ENCODE data around the gene CDK19. TPM values are rescaled to one million over a fixed set of nuclear protein-coding genes. Genes with fewer than 3 reads are reported as not detected.
A peak's percentile ranks its signal among the peaks of the same experiment; 100 is the strongest.

Gene CDK19
- total RNA-seq, 1 donor from 2014 or later: 11.0 TPM

GRCh38 chr6:110681543-110682459, 133.5 kb downstream of the CDK19 start:
- peak; percentile 60 for ATAC-seq
- intact Hi-C loops (cut with micrococcal nuclease): loop anchor here (5.0 kb wide), 2 partner anchors 196 to 260 kb away; no protein-coding TSS in a partner anchor
- no peak for DNase-seq

DNA sequence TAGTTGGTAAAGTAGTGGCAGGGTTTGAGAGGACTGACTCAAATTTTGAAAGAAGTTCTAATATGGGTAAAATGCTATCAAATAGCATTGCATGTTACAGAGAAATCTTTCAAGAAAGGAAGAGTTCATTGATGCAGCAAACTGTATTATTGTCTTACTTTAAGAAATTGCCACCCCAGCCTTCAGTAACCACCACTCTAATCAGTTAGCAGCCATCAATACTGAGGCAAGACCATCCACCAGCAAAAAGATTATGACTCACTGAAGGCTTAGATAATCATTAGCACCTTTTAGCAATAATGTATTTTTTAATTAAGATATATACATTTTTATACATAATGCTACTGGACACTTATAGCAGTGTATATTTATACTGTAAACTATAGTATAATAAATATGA, 138.9 kb downstream of the CDK19 start:
- ATAC-seq (no peak), DNase-seq (no peak)
- intact Hi-C loops (cut with micrococcal nuclease): no loop called here

DNA sequence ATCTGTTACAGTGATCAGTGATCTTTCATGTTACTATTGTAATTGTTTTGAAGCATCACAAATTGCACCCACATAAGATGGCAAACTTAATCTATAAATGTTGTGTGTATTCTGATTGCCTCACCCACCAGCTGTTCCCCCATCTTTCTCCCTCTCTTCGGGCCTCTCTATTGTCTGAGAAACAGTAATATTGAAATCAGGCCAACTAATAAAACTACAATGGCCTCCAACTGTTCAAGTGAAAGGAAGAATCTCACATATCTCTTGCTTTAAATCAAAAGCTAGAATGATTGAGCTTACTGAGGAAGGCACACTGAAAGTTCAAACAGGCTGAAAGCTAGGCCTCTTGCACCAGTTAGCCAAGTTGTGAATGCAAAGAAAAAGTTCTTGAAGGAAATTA, 141.2 kb downstream of the CDK19 start:
- no peak for ATAC-seq
- intact Hi-C loops (cut with micrococcal nuclease): no loop called here
- DNase-seq: no peak

DNA sequence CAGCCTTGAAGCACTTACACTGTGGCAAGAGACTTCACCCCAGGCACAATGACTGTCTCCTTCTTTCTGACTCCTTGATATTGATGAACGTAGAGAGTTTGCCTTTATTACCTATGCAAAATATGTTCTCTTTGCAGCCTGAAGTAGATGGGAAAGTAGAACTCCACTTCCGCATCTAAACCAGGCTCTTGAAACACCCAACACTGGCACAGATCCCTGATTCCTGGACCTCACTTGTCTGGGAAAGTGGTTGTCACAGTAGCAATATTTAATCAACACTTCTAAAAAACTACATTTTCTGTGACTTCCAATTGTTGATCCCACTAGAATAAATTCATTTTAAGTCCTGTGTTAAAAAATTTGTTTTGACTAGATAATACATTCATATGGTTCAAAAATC, 143.1 kb downstream of the CDK19 start:
- intact Hi-C loops (cut with micrococcal nuclease): no loop called here

DNA sequence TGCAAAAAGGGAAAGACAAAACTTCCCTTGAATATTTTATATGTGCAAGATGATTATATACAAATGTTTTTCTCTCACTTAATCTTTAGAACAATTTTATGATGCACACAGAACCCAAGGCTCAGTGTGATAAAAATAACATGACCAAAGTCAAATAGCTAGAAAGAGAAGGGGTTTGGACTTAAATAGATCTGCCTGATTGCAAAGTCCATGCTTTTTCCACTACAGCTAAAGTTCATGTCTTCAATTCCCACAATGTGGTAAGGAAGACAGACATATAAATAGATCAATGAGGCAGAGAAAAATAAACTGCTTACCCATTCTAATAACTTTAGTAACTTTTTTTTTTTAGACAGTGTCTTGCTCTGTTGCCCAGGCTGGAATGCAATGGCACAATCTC, 143.8 kb downstream of the CDK19 start:
- no peak for DNase-seq
- no peak for ATAC-seq
- intact Hi-C loops (cut with micrococcal nuclease): no loop called here

More for the DNA sequence above, 143.1 kb downstream of the CDK19 start:
- no peak for ATAC-seq
- no peak for DNase-seq

DNA sequence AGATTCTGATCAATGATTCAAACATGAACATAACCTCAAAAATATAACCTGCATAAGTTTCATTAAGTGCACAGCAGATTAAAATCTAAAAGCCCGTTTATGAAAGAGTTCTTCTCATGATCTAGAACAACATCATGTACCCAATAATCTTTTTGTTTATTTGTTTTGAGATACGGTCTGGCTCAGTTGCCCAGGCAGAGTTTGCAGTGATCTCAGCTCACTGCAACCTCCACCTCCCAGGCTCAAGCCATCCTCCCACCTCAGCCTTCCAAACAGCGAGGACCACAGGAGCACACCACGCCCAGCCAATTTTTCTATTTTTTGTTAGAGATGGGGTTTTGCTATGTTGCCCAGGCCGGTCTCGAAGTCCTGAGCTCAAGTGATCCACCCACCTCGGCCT, 149.7 kb downstream of the CDK19 start:
- no peak for ATAC-seq
- intact Hi-C loops (cut with micrococcal nuclease): no loop called here
- DNase-seq: no peak

DNA sequence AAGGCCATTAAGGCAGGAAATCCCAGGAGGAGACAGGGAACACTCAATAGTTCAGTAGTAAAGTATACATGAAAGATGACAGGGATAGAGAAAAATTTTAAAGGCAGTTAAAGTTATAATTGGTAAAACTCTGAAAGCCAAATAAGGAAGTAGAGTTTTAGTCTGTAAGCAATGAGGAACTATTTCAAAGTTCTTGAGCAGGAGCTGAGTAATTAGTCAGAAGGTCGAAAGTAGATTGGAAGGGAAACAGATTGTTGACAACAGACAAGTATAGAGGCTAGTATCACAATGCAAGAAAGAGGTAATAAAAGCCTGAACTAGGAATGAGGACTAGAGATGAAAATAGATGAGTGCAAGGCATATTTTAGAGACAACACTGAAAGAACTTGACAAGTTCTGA, 150.3 kb downstream of the CDK19 start:
- no peak for ATAC-seq

GRCh38 chr6:110662490-110663211, 152.6 kb downstream of the CDK19 start:
- ATAC-seq (no peak), DNase-seq (no peak)
- intact Hi-C loops (cut with micrococcal nuclease): no loop called here

More for the DNA sequence above, 150.3 kb downstream of the CDK19 start:
- DNase-seq: no peak
- intact Hi-C loops (cut with micrococcal nuclease): no loop called here

DNA sequence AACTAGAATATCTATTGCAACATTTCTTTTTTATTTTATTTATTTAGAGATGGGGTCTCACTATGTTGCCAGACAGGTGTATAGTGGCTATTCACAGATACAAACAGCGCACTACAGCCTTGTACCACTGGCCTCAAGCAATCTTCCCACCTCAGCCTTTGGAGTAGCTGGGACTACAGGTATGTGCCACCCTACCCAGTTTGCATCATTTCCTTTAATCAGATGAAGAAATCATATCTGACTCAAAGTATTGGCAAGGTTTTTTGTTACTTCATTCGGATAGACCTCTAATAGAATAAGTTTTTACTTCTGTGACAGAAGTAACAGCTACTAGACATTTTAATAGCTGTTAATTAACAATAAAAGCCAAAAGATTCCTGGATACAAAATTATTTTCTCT, 153.9 kb downstream of the CDK19 start:
- ATAC-seq (no peak), DNase-seq (no peak)
- intact Hi-C loops (cut with micrococcal nuclease): no loop called here

GRCh38 chr6:110660066-110660655, 155.1 kb downstream of the CDK19 start:
- ATAC-seq: no peak
- no peak for DNase-seq
- intact Hi-C loops (cut with micrococcal nuclease): no loop called here

- no peak for ATAC-seq
- intact Hi-C loops (cut with micrococcal nuclease): no loop called here
- no peak for DNase-seq
These were observed 156.5 kb downstream of the CDK19 start for GRCh38 chr6:110658631-110659211.

GRCh38 chr6:110656492-110656891, 158.8 kb downstream of the CDK19 start:
- ATAC-seq: no peak
- intact Hi-C loops (cut with micrococcal nuclease): no loop called here
- no peak for DNase-seq

DNA sequence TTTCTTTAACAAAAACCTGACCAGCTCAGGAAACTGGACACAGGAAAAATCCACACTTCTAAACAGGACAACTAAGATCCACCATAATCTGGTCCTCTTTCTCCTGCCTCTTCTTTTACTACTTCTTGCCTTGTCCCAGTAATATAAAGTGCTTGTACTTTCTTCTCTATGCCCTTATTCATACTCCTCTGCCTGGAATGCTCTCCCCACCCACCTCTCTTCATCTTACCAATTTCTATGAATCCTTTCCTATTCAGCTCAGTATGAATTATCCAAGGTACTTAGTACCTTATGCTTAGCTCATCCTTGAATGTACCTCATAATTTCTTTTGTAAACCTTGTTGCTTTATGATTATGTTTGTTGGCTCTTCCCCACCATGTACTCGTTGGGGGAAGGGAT, 159.4 kb downstream of the CDK19 start:
- no peak for ATAC-seq

GRCh38 chr6:110654096-110654820, 161.0 kb downstream of the CDK19 start:
- intact Hi-C loops (cut with micrococcal nuclease): no loop called here
- ATAC-seq (no peak), DNase-seq (no peak)

More for the DNA sequence above, 159.4 kb downstream of the CDK19 start:
- no peak for DNase-seq
- intact Hi-C loops (cut with micrococcal nuclease): no loop called here

DNA sequence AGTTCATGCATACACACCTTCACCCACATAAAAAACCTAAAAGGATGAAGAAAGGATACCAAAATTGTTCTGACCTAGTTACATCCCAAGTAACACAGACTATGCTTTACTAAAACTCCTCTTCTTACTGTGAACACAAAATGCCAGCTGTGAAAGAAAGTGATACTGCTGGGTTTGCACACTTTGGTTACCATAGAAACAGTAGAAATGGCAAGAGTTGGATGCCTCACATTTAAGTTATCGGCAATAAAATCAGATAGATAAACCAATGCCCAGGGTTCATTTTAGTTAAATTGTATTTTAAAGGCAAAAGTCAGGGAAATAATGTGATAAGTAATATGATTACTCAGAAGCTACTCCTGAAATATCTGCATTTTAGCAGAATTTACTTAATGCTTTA, 161.9 kb downstream of the CDK19 start:
- intact Hi-C loops (cut with micrococcal nuclease): no loop called here
- ATAC-seq: no peak

DNA sequence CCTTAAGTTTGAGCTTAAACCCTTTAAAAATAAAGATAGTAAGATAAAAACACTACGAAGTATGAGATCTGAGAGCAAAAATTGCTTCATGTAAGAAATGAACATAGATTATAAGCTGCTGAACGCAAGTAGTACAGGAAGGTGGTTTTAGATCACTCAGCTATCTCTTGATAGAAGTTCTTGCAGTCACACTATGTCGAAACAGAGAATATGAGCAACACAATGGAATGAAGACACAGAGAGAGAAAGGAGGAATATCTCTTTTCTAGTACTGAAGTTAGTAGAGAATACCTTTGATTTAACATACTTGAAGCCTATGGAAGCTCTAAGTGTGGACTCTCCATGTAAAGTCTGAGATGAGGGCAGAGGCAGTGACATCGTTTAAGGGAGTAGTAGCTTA, 162.7 kb downstream of the CDK19 start:
- DNase-seq: no peak
- intact Hi-C loops (cut with micrococcal nuclease): no loop called here
- ATAC-seq: no peak

More for the DNA sequence above, 161.9 kb downstream of the CDK19 start:
- DNase-seq: no peak

GRCh38 chr6:110650755-110651154, 164.5 kb downstream of the CDK19 start:
- ATAC-seq (no peak), DNase-seq (no peak)
- intact Hi-C loops (cut with micrococcal nuclease): no loop called here

DNA sequence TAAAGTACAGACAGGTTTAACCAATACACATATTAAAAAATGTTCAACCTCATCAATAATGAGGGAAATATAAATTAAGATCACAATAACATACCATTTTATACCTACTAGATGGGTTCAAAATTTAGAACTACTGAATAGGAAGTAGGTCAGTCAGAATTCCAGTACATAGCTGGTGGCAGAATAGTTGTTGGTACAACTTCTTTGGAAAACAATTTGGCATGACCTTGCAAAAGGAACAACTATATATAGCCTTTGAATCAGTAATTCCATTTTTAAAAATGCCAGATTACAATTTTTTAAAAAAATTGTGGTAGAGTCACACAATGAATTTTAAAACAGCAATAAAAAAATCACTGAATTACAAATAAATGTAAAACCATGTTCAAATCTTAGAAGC, 165.6 kb downstream of the CDK19 start:
- ATAC-seq: peak; percentile 68
- DNase-seq: no peak
- intact Hi-C loops (cut with micrococcal nuclease): no loop called here
